ENCODE measurements around the gene AGBL1. TPM values are rescaled to one million over a fixed set of nuclear protein-coding genes. Genes with fewer than 3 reads are reported as not detected.

AGBL1 gene
- total RNA-seq, 3 donors from 2014 or later (not counting 1 experiment from before 2014, with no cell fraction given), result not detected

- no peak for ATAC-seq
- Histone ChIP-seq H3K27me3 (ENCODE audit: control insufficient read depth, insufficient read depth, low read length) (no peaks in the 10 kb centered on the region), H3K4me1 (ENCODE audit: control insufficient read depth, insufficient read depth, low read length) (no peaks in the 10 kb centered on the region), H3K9me3 (ENCODE audit: control insufficient read depth, insufficient read depth, low read length) (no peaks in the 10 kb centered on the region), H3K36me3 (ENCODE audit: control insufficient read depth, insufficient read depth, low read length) (no peaks in the 10 kb centered on the region), H3K4me3 (ENCODE audit: low read length) (no peak overlapping the region), H3K27ac (ENCODE audit: low read length) (no peak overlapping the region)
- peaks cover 0 to 1% of the 10 kb centered on the region in 2 donors for H3K27me3 Mint-ChIP-seq (ENCODE audit: low read depth in 2 of 2)
- DNase-seq, result no peak
- TF ChIP-seq CTCF (IDR thresholded peaks at IDR 0.05), result no peak
- H3K27ac Mint-ChIP-seq, result no peak overlapping the region
- no peaks in the 10 kb centered on the region for H3K9me3 Mint-ChIP-seq
- intact Hi-C loops (cut with micrococcal nuclease), result no loop called here
- no peaks in the 10 kb centered on the region for H3K4me1 Mint-ChIP-seq
- no peaks in the 10 kb centered on the region for H3K36me3 Mint-ChIP-seq
- H3K4me3 Mint-ChIP-seq, result no peak overlapping the region
- 85% methylated on average over 9 of the region's 9 CpGs for WGBS (ENCODE audit: insufficient coverage)
These were observed 232.1 kb downstream of the AGBL1 start for GRCh38 chr15:86311568-86312280.

- ATAC-seq (no peak), DNase-seq (no peak)
- no peaks in the 10 kb centered on the region for H3K36me3 ChIP-seq (ENCODE audit: control insufficient read depth, insufficient read depth, low read length)
- no peak overlapping the region for H3K27ac ChIP-seq (ENCODE audit: low read length)
- H3K4me1 ChIP-seq (ENCODE audit: control insufficient read depth, insufficient read depth, low read length), result no peaks in the 10 kb centered on the region
- 67% methylated on average over 4 of the region's 4 CpGs for WGBS (ENCODE audit: insufficient coverage)
- no peaks in the 10 kb centered on the region for H3K27me3 ChIP-seq (ENCODE audit: control insufficient read depth, insufficient read depth, low read length)
- H3K9me3 ChIP-seq (ENCODE audit: control insufficient read depth, insufficient read depth, low read length), result no peaks in the 10 kb centered on the region
- H3K4me1 Mint-ChIP-seq, result no peaks in the 10 kb centered on the region
- H3K27ac Mint-ChIP-seq, result no peak overlapping the region
- H3K4me3 ChIP-seq (ENCODE audit: low read length), result no peak overlapping the region
- H3K27me3 Mint-ChIP-seq (ENCODE audit: low read depth in 2 of 2), result peaks cover 0 to 7% of the 10 kb centered on the region in 2 donors
- no peak for TF ChIP-seq CTCF (IDR thresholded peaks at IDR 0.05)
- H3K4me3 Mint-ChIP-seq, result no peak overlapping the region
- H3K9me3 Mint-ChIP-seq, result peaks cover 0 to 3% of the 10 kb centered on the region in 2 donors
- H3K36me3 Mint-ChIP-seq, result no peaks in the 10 kb centered on the region
- intact Hi-C loops (cut with micrococcal nuclease), result no loop called here
These were observed 232.8 kb downstream of the AGBL1 start for GRCh38 chr15:86312486-86312885.

GRCh38 chr15:86316216-86316615 is 236.5 kb downstream of the AGBL1 start:
- H3K9me3 Mint-ChIP-seq, result peaks cover 0 to 5% of the 10 kb centered on the region in 2 donors
- H3K9me3 ChIP-seq (ENCODE audit: control insufficient read depth, insufficient read depth, low read length), result no peaks in the 10 kb centered on the region
- no peaks in the 10 kb centered on the region for H3K27me3 ChIP-seq (ENCODE audit: control insufficient read depth, insufficient read depth, low read length)
- DNase-seq (no peak), ATAC-seq (no peak)
- H3K4me1 Mint-ChIP-seq, result no peaks in the 10 kb centered on the region
- H3K4me3 ChIP-seq (ENCODE audit: low read length), result no peak overlapping the region
- intact Hi-C loops (cut with micrococcal nuclease), result no loop called here
- no peak for TF ChIP-seq CTCF (IDR thresholded peaks at IDR 0.05)
- H3K36me3 ChIP-seq (ENCODE audit: control insufficient read depth, insufficient read depth, low read length), result no peaks in the 10 kb centered on the region
- H3K4me1 ChIP-seq (ENCODE audit: control insufficient read depth, insufficient read depth, low read length), result no peaks in the 10 kb centered on the region
- H3K27ac ChIP-seq (ENCODE audit: low read length), result no peak overlapping the region
- H3K36me3 Mint-ChIP-seq, result no peaks in the 10 kb centered on the region
- no peak overlapping the region for H3K4me3 Mint-ChIP-seq
- H3K27ac Mint-ChIP-seq, result no peak overlapping the region
- 13% methylated on average over 8 of the region's 8 CpGs for WGBS (ENCODE audit: insufficient coverage)
- peaks cover 0 to 7% of the 10 kb centered on the region in 2 donors for H3K27me3 Mint-ChIP-seq (ENCODE audit: low read depth in 2 of 2)
